Endodermal cell (in vitro differentiated cells): ENCODE measurements around the gene ANKS1B. TPM values are rescaled to one million over a fixed set of nuclear protein-coding genes. Genes with fewer than 3 reads are reported as not detected.

ENCODE experiments used
- DNase-seq: peaks from one replicate; pipeline ENCODE4 v3.0.0-alpha.2; 2017
- H3K27ac ChIP-seq: 2 replicates; pipeline ENCODE4 v1.5.1; 2013; ENCODE audit warnings: mild to moderate bottlenecking, low read depth, low read length, moderate library complexity
- H3K27me3 ChIP-seq: 2 replicates; pipeline ENCODE4 v1.6.1; 2013; ENCODE audit warnings: mild to moderate bottlenecking, low read length, moderate library complexity; ENCODE audit not compliant: insufficient read depth, control insufficient read depth, poor library complexity, severe bottlenecking
- H3K36me3 ChIP-seq: 2 replicates; pipeline ENCODE4 v1.7.0; 2013; ENCODE audit warnings: mild to moderate bottlenecking, low read length, moderate library complexity; ENCODE audit not compliant: control insufficient read depth, insufficient read depth
- H3K4me1 ChIP-seq: one replicate; pipeline ENCODE4 v1.7.0; 2013; ENCODE audit warnings: low read length; ENCODE audit not compliant: control insufficient read depth, insufficient read depth
- H3K4me3 ChIP-seq: 2 replicates; pipeline ENCODE4 v1.5.1; 2013; ENCODE audit warnings: mild to moderate bottlenecking, low read length, moderate library complexity
- H3K9ac ChIP-seq: 2 replicates; pipeline ENCODE4 v1.6.1; 2013; ENCODE audit warnings: mild to moderate bottlenecking, low read length, moderate library complexity; ENCODE audit not compliant: poor library complexity, severe bottlenecking; ENCODE audit errors: extremely low read depth
- H3K9me3 ChIP-seq: 2 replicates; pipeline ENCODE4 v1.6.1; 2013; ENCODE audit warnings: mild to moderate bottlenecking, low read length, moderate library complexity; ENCODE audit not compliant: control insufficient read depth
- H3K27ac Mint-ChIP-seq: 2 replicates; pipeline ENCODE4 v1.8.0; 2020; ENCODE audit warnings: mixed read lengths
- H3K27me3 Mint-ChIP-seq: 2 replicates; pipeline ENCODE4 v1.8.0; 2021; ENCODE audit warnings: mild to moderate bottlenecking, mixed read lengths; ENCODE audit not compliant: insufficient read depth
- H3K36me3 Mint-ChIP-seq: 2 replicates; pipeline ENCODE4 v1.8.0; 2020; ENCODE audit warnings: low read depth, mixed read lengths
- H3K4me1 Mint-ChIP-seq: 2 replicates; pipeline ENCODE4 v1.8.0; 2020; ENCODE audit warnings: mixed read lengths
- H3K4me3 Mint-ChIP-seq: 2 replicates; pipeline ENCODE4 v1.8.0; 2020; ENCODE audit warnings: mild to moderate bottlenecking, moderate library complexity, mixed read lengths
- H3K9me3 Mint-ChIP-seq: 2 replicates; pipeline ENCODE4 v1.8.0; 2020; ENCODE audit warnings: mild to moderate bottlenecking, mixed read lengths
- WGBS, 2 experiments: methylation state at CpG; one replicate each; pipeline versions ENCODE4 v1.1.5 to v1.1.7; 2013; ENCODE audit warnings: missing lambda C conversion rate in 2 of 2, mixed read lengths in 1 of 2; ENCODE audit not compliant: insufficient coverage in 1 of 2, insufficient read length in 1 of 2; 5-methylcytosine and 5-hydroxymethylcytosine counted together
- total RNA-seq, 2 donors: library from RNA; stranded (reverse); fragmentation: NEBNext Ultra II Directional in 1 of 2; extraction: Animal tissue kit (Norgen Biotek cat#: 25700) in 1 of 2; gene quantifications; 2 replicates in 1 of 2; 3 replicates in 1 of 2; pipeline ENCODE4 v1.2.1, GENCODE V29; 2021
- TF ChIP-seq, protein P1 (sequence below): fragments of 200-600 bp; sonication (generic); conservative IDR thresholded peaks from 2 replicates; pipeline ENCODE4 v1.5.0; 2021; ENCODE audit warnings: antibody characterized with exemption, mild to moderate bottlenecking

ANKS1B gene
- total RNA-seq, 2 donors from 2014 or later: 28.5 to 65.8 TPM

DNA sequence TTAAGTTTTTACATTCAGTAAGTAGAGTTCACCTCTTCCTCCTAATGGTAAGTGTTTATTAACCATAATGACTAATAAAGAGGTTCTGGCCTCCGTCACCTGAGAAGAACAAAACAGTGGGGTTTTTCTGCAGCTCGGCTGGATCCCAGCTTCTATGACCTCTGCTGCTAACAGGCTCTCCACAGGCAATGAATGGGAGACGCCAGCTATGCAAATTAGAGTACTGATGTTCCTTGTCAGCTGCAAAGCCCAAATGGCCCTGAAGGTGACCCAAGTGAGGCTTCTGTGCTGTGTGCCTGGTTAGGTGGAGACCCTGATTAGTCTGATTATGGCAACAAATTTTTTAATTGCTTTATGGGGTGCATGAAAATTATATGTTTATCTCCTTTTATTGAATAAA is 1121.6 kb downstream of the ANKS1B start:
- DNase-seq: peak; percentile 94
- peaks cover 50% of the 10 kb centered on the region for H3K36me3 ChIP-seq
- no peak overlapping the region for H3K4me3 Mint-ChIP-seq
- TF ChIP-seq, protein P1, sequence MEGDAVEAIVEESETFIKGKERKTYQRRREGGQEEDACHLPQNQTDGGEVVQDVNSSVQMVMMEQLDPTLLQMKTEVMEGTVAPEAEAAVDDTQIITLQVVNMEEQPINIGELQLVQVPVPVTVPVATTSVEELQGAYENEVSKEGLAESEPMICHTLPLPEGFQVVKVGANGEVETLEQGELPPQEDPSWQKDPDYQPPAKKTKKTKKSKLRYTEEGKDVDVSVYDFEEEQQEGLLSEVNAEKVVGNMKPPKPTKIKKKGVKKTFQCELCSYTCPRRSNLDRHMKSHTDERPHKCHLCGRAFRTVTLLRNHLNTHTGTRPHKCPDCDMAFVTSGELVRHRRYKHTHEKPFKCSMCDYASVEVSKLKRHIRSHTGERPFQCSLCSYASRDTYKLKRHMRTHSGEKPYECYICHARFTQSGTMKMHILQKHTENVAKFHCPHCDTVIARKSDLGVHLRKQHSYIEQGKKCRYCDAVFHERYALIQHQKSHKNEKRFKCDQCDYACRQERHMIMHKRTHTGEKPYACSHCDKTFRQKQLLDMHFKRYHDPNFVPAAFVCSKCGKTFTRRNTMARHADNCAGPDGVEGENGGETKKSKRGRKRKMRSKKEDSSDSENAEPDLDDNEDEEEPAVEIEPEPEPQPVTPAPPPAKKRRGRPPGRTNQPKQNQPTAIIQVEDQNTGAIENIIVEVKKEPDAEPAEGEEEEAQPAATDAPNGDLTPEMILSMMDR: peak; percentile 65
- H3K27me3 Mint-ChIP-seq: no peaks in the 10 kb centered on the region
- H3K4me1 Mint-ChIP-seq: peaks cover 61% of the 10 kb centered on the region
- H3K27ac ChIP-seq: no peak overlapping the region
- H3K27me3 ChIP-seq: no peaks in the 10 kb centered on the region
- H3K27ac Mint-ChIP-seq: peak overlapping the region; percentile 86
- H3K4me1 ChIP-seq: peaks cover 33% of the 10 kb centered on the region
- peaks cover 23% of the 10 kb centered on the region for H3K9me3 ChIP-seq
- H3K9ac ChIP-seq: no peak overlapping the region
- peaks cover 42% of the 10 kb centered on the region for H3K36me3 Mint-ChIP-seq
- peaks cover 13% of the 10 kb centered on the region for H3K9me3 Mint-ChIP-seq
- H3K4me3 ChIP-seq: peak overlapping the region; percentile 39
- WGBS, 2 experiments: 12 to 21% methylated on average over 3 of the region's 3 CpGs

DNA sequence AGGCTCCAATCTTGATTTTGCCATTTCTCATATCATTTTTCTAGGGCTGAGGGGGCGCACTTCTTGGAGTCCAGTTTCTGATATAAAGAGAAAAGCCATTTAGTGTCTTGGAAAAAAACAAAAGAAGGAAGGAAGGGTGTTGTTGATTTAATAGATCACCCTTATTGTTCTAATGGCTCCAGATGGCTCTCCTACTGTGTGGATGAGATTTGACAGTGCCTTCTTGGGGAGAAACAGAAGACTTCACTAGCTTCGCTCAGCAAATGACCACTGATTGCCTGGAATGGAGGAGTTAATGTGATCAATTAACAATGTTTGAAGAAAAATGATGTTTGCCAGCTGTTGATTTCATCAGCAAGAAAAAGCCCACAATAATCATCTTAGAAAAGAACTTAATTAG is 1123.5 kb downstream of the ANKS1B start:
- Mint-ChIP-seq H3K9me3 (peaks cover 12% of the 10 kb centered on the region), H3K4me1 (peaks cover 67% of the 10 kb centered on the region), H3K36me3 (peaks cover 27% of the 10 kb centered on the region), H3K27ac (peak overlapping the region; percentile 52), H3K27me3 (no peaks in the 10 kb centered on the region), H3K4me3 (no peak overlapping the region)
- peaks cover 33% of the 10 kb centered on the region for H3K4me1 ChIP-seq
- WGBS, 2 experiments: 57 to 100% methylated on average over 1 to 2 of the region's 2 CpGs
- H3K27ac ChIP-seq: no peak overlapping the region
- no peaks in the 10 kb centered on the region for H3K27me3 ChIP-seq
- peaks cover 21% of the 10 kb centered on the region for H3K9me3 ChIP-seq
- DNase-seq: peak; percentile 79
- TF ChIP-seq, protein P1: peak; percentile 24
- H3K9ac ChIP-seq: peak overlapping the region; percentile 5
- H3K4me3 ChIP-seq: peak overlapping the region; percentile 9
- peaks cover 37% of the 10 kb centered on the region for H3K36me3 ChIP-seq

DNA sequence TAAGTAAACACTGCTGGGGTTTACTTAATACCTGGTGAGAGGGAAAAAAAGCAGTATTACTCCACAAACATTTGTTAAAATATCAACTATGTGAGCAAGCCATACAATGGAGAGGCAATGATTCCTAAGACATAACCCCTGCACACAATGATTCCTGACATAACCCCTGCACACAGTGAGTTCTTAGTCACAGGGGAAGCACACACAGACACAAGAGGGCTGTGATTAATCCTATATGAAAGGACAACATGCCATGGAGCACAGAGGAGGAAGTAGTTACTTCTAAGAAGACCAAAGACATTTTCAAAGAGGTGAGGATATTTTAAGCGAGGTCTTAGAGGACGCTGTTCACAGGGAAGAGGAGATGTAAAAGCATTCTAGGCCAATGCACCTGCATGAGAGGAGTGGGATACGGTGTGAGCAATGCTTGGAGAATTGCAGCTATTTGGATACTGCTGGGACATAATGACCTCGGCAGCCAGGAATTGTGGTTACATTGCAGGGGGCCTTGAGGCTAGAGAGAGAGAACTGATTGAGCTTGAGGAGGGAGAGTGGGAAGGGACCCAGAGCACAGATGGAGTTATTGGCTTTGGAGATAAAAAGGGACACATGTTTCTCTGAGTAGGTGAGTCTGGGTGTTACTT is 1127.7 kb downstream of the ANKS1B start:
- Histone ChIP-seq H3K9ac (peak overlapping the region; percentile 54), H3K4me1 (peaks cover 30% of the 10 kb centered on the region), H3K36me3 (peaks cover 10% of the 10 kb centered on the region), H3K27me3 (no peaks in the 10 kb centered on the region), H3K27ac (no peak overlapping the region), H3K9me3 (no peaks in the 10 kb centered on the region), H3K4me3 (no peak overlapping the region)
- DNase-seq: peak; percentile 97
- Mint-ChIP-seq H3K36me3 (peaks cover 5% of the 10 kb centered on the region), H3K27ac (peak overlapping the region; percentile 84), H3K4me1 (peaks cover 61% of the 10 kb centered on the region), H3K27me3 (no peaks in the 10 kb centered on the region), H3K4me3 (no peak overlapping the region), H3K9me3 (no peaks in the 10 kb centered on the region)
- WGBS, 2 experiments: 12 to 13% methylated on average over 4 of the region's 4 CpGs
- TF ChIP-seq, protein P1: no peak
